ENCODE measurements around the gene SLC25A48.

Gene SLC25A48

GRCh38 chr5:135811007-135811406 lies 23.5 kb upstream of the SLC25A48 start:
- no peak overlapping the region for H3K4me2 ChIP-seq (ENCODE audit: low read length)
- H3K4me1 ChIP-seq (ENCODE audit: insufficient read depth, low read length, severe bottlenecking) = no peaks in the 10 kb centered on the region
- no peaks in the 10 kb centered on the region for H3F3A ChIP-seq (ENCODE audit: insufficient read depth, low read length)
- no peaks in the 10 kb centered on the region for H3K79me2 ChIP-seq (ENCODE audit: insufficient read depth, low read length)
- H2AFZ ChIP-seq (ENCODE audit: low read length) = no peak overlapping the region
- no peak overlapping the region for H3K9ac ChIP-seq (ENCODE audit: low read length)
- no peaks in the 10 kb centered on the region for H3K9me3 ChIP-seq (ENCODE audit: low read length)
- H3K27ac ChIP-seq (ENCODE audit: low read depth, low read length, poor library complexity, severe bottlenecking) = no peak overlapping the region
- TF ChIP-seq CTCF (IDR thresholded peaks at IDR 0.05; ENCODE audit: low read length) = no peak
- TF ChIP-seq EZH2 (IDR thresholded peaks at IDR 0.05; ENCODE audit: borderline replicate concordance, low read length) = no peak
- H3K27me3 ChIP-seq (ENCODE audit: insufficient read depth, low read length) = no peaks in the 10 kb centered on the region; the same call in 1 of the 2 replicates
- H4K20me1 ChIP-seq (ENCODE audit: insufficient read depth, low read length) = no peaks in the 10 kb centered on the region
- no peaks in the 10 kb centered on the region for H3K36me3 ChIP-seq (ENCODE audit: insufficient read depth, low read length)
- no peaks in the 10 kb centered on the region for H3K9me2 ChIP-seq (ENCODE audit: low read depth, low read length)
- H3K4me3 ChIP-seq (ENCODE audit: low read depth, low read length, poor library complexity, severe bottlenecking) = no peak overlapping the region

GRCh38 chr5:135813758-135814157 lies 20.7 kb upstream of the SLC25A48 start:
- Histone ChIP-seq H3F3A (ENCODE audit: insufficient read depth, low read length) (no peaks in the 10 kb centered on the region), H4K20me1 (ENCODE audit: insufficient read depth, low read length) (no peaks in the 10 kb centered on the region), H3K9me2 (ENCODE audit: low read depth, low read length) (no peaks in the 10 kb centered on the region), H3K4me1 (ENCODE audit: insufficient read depth, low read length, severe bottlenecking) (no peaks in the 10 kb centered on the region), H3K36me3 (ENCODE audit: insufficient read depth, low read length) (no peaks in the 10 kb centered on the region), H3K27ac (ENCODE audit: low read depth, low read length, poor library complexity, severe bottlenecking) (no peak overlapping the region), H3K4me2 (ENCODE audit: low read length) (no peak overlapping the region), H3K79me2 (ENCODE audit: insufficient read depth, low read length) (no peaks in the 10 kb centered on the region), H3K9me3 (ENCODE audit: low read length) (no peaks in the 10 kb centered on the region), H2AFZ (ENCODE audit: low read length) (no peak overlapping the region), H3K4me3 (ENCODE audit: low read depth, low read length, poor library complexity, severe bottlenecking) (no peak overlapping the region), H3K27me3 (ENCODE audit: insufficient read depth, low read length) (no peaks in the 10 kb centered on the region; the same call in 1 of the 2 replicates), H3K9ac (ENCODE audit: low read length) (no peak overlapping the region)
- TF ChIP-seq CTCF (IDR thresholded peaks at IDR 0.05; ENCODE audit: low read length) (no peak), EZH2 (IDR thresholded peaks at IDR 0.05; ENCODE audit: borderline replicate concordance, low read length) (no peak)

GRCh38 chr5:135814316-135814715 lies 20.1 kb upstream of the SLC25A48 start:
- no peak overlapping the region for H3K27ac ChIP-seq (ENCODE audit: low read depth, low read length, poor library complexity, severe bottlenecking)
- H4K20me1 ChIP-seq (ENCODE audit: insufficient read depth, low read length) = no peaks in the 10 kb centered on the region
- H3K9me2 ChIP-seq (ENCODE audit: low read depth, low read length) = no peaks in the 10 kb centered on the region
- no peak overlapping the region for H3K4me3 ChIP-seq (ENCODE audit: low read depth, low read length, poor library complexity, severe bottlenecking)
- H3K79me2 ChIP-seq (ENCODE audit: insufficient read depth, low read length) = no peaks in the 10 kb centered on the region
- H2AFZ ChIP-seq (ENCODE audit: low read length) = no peak overlapping the region
- no peaks in the 10 kb centered on the region for H3F3A ChIP-seq (ENCODE audit: insufficient read depth, low read length)
- no peaks in the 10 kb centered on the region for H3K36me3 ChIP-seq (ENCODE audit: insufficient read depth, low read length)
- no peak overlapping the region for H3K4me2 ChIP-seq (ENCODE audit: low read length)
- H3K9me3 ChIP-seq (ENCODE audit: low read length) = no peaks in the 10 kb centered on the region
- no peaks in the 10 kb centered on the region for H3K4me1 ChIP-seq (ENCODE audit: insufficient read depth, low read length, severe bottlenecking)
- H3K27me3 ChIP-seq (ENCODE audit: insufficient read depth, low read length) = no peaks in the 10 kb centered on the region; the same call in 1 of the 2 replicates
- H3K9ac ChIP-seq (ENCODE audit: low read length) = no peak overlapping the region
- no peak for TF ChIP-seq EZH2 (IDR thresholded peaks at IDR 0.05; ENCODE audit: borderline replicate concordance, low read length)
- TF ChIP-seq CTCF (IDR thresholded peaks at IDR 0.05; ENCODE audit: low read length) = no peak
